ENCODE results near the gene NEK1. TPM values are rescaled to one million over a fixed set of nuclear protein-coding genes. Genes with fewer than 3 reads are reported as not detected.

Gene NEK1
- total and polyA plus RNA-seq, 2 of the 13 experiments (the other 11 are each of a cell fraction or from before 2014, with no cell fraction given), result 2.9 to 5.4 TPM

DNA sequence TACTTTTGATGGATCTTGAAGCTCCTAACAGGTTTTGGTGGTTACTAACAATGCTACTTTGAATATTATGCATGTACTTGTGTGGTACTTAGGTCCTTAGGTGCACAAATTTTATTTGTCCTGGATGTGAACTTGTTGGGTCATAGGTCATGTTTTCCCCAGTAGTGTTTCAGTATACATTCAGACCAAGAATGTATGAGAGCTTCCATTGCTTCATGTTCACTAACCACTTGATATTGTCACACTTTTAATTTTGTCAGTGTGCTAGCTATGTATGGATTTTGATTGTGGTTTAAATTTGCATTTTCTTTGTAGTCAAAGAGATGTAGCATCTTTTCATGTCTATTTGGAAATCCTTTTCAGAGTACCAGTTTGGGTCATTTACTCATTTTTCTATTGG is 40.2 kb upstream of the NEK1 start:
- H3K9ac ChIP-seq (ENCODE audit: insufficient read depth, low read depth, low read length), result no peak overlapping the region
- no peaks in the 10 kb centered on the region for H3K9me3 ChIP-seq (ENCODE audit: low read length)
- ChIA-PET POLR2A (no interaction called here), CTCF (ENCODE audit: low intra/inter-chr PET ratio, low total read pairs) (no interaction called here)
- H3K27me3 ChIP-seq (ENCODE audit: control insufficient read depth in 1 of 2, insufficient read depth in 2 of 2, low read length in 2 of 2), result no peaks in the 10 kb centered on the region
- peaks cover 14% of the 10 kb centered on the region for H3K79me2 ChIP-seq (ENCODE audit: insufficient read depth, low read length)
- in situ Hi-C loops (cut with HindIII; ENCODE audit: extremely low pct_ligation_motif_present, low pct_unique_long_range_greater_than_20kb), result no loop called here
- H3K4me1 ChIP-seq (ENCODE audit: insufficient read depth, low read length), result peaks cover 21% of the 10 kb centered on the region
- H3K36me3 ChIP-seq (replicated peaks in 1 of 2; ENCODE audit: control insufficient read depth in 1 of 2, insufficient read depth in 2 of 2, low read length in 2 of 2), result no peaks in the 10 kb centered on the region
- no TSS peak for BruUV-seq (replicated peaks)
- ATAC-seq, result no peak
- TF ChIP-seq ZNF260 (CRISPR knock-in tag; IDR thresholded peaks at IDR 0.05; ENCODE audit: borderline replicate concordance, low read depth), result no peak
- 0 out of 2 replicates have a peak, but pooled peaks have one; percentile 25 for TF ChIP-seq NR2F6 (IDR thresholded peaks at IDR 0.05)
- no peak for TF ChIP-seq NR2F6 (CRISPR knock-in tag; IDR thresholded peaks at IDR 0.05)
- no peak for TF ChIP-seq KDM3A (CRISPR knock-in tag; IDR thresholded peaks at IDR 0.05; ENCODE audit: low read depth)
- TF ChIP-seq, protein P1, sequence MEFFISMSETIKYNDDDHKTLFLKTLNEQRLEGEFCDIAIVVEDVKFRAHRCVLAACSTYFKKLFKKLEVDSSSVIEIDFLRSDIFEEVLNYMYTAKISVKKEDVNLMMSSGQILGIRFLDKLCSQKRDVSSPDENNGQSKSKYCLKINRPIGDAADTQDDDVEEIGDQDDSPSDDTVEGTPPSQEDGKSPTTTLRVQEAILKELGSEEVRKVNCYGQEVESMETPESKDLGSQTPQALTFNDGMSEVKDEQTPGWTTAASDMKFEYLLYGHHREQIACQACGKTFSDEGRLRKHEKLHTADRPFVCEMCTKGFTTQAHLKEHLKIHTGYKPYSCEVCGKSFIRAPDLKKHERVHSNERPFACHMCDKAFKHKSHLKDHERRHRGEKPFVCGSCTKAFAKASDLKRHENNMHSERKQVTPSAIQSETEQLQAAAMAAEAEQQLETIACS (CRISPR knock-in tag; IDR thresholded peaks at IDR 0.05), result no peak
- TF ChIP-seq FOXK2 (IDR thresholded peaks at IDR 0.05), result no peak
- TF ChIP-seq NONO (IDR thresholded peaks at IDR 0.05), result no peak
- TF ChIP-seq NONO (CRISPR knock-in tag; conservative IDR thresholded peaks at IDR 0.05), result no peak
- FAIRE-seq, result no peak
- H4K20me1 ChIP-seq (ENCODE audit: insufficient read depth, low read length), result 0 out of 2 replicates have a peak, but pooled peaks cover 3% of the 10 kb centered on the region
- no peak for DNase-seq (ENCODE audit: low spot score)
- no peak overlapping the region for H3K27ac ChIP-seq (ENCODE audit: extremely low read length, insufficient read depth, low read length)
- H3K4me2 ChIP-seq (ENCODE audit: low read depth, low read length), result no peak overlapping the region
- intact Hi-C loops (cut with micrococcal nuclease; ENCODE audit: unreplicated experiment), result no loop called here
- no peak overlapping the region for H2AFZ ChIP-seq (ENCODE audit: low read length)
- no peak overlapping the region for H3K4me3 ChIP-seq (replicated peaks in 1 of 3; ENCODE audit: insufficient read depth in 1 of 3, low read depth in 2 of 3, low read length in 3 of 3)

DNA sequence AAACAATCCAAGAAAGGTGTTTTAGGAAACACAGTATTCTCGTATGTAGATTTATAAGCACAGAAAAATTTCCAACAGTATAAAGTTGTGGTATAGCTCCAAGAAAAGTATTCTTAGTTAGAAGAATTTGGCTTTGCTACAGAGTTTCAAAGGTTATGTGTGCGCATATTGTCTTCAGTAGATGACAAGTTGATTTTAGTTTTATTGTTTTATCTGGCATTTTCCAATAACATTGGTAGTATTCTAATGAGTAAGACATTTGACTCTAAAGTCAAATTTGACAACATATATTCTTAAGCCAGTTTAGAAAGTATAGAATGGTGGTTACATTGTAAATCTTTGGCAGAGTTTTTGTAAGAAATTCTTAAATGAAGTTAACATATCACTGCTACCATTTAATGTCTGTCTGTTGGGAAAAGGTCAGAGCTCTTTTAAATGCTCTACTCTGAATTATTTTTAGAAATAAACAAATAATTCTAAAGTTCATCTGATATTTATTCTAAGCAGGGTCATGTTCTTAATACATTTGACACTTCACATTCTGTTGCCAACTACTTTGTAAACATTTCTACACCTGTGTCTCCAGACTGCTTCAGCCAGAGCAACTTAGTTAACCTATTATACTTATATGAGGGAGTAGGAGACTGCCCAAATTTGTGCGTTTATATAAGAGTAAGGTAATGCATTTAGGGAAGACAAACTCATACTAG is 38.0 kb upstream of the NEK1 start:
- intact Hi-C loops (cut with micrococcal nuclease; ENCODE audit: unreplicated experiment) (no loop called here), in situ Hi-C loops (cut with HindIII; ENCODE audit: extremely low pct_ligation_motif_present, low pct_unique_long_range_greater_than_20kb) (no loop called here)
- POLR2A ChIA-PET, result interaction anchor here (1.8 kb wide), 1 partner anchor 30 kb away, joined by 6 read pairs; the partner anchor contains the start of gene CLCN3
- no peak overlapping the region for H3K4me3 ChIP-seq (replicated peaks in 1 of 3; ENCODE audit: insufficient read depth in 1 of 3, low read depth in 2 of 3, low read length in 3 of 3)
- no peak for TF ChIP-seq FOSL2 (CRISPR knock-in tag; IDR thresholded peaks at IDR 0.05)
- TF ChIP-seq ZNF292 (CRISPR knock-in tag; IDR thresholded peaks at IDR 0.05; ENCODE audit: borderline replicate concordance, low read depth), result no peak
- TF ChIP-seq, protein P2, sequence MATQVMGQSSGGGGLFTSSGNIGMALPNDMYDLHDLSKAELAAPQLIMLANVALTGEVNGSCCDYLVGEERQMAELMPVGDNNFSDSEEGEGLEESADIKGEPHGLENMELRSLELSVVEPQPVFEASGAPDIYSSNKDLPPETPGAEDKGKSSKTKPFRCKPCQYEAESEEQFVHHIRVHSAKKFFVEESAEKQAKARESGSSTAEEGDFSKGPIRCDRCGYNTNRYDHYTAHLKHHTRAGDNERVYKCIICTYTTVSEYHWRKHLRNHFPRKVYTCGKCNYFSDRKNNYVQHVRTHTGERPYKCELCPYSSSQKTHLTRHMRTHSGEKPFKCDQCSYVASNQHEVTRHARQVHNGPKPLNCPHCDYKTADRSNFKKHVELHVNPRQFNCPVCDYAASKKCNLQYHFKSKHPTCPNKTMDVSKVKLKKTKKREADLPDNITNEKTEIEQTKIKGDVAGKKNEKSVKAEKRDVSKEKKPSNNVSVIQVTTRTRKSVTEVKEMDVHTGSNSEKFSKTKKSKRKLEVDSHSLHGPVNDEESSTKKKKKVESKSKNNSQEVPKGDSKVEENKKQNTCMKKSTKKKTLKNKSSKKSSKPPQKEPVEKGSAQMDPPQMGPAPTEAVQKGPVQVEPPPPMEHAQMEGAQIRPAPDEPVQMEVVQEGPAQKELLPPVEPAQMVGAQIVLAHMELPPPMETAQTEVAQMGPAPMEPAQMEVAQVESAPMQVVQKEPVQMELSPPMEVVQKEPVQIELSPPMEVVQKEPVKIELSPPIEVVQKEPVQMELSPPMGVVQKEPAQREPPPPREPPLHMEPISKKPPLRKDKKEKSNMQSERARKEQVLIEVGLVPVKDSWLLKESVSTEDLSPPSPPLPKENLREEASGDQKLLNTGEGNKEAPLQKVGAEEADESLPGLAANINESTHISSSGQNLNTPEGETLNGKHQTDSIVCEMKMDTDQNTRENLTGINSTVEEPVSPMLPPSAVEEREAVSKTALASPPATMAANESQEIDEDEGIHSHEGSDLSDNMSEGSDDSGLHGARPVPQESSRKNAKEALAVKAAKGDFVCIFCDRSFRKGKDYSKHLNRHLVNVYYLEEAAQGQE (IDR thresholded peaks at IDR 0.05; ENCODE audit: borderline replicate concordance in 1 of 2, low read depth in 1 of 2, low read length in 2 of 2), result no peak
- TF ChIP-seq HNF4G (IDR thresholded peaks at IDR 0.05; ENCODE audit: borderline replicate concordance, low read depth, low read length), result no peak
- no peak for TF ChIP-seq HNF4G (CRISPR knock-in tag; IDR thresholded peaks at IDR 0.05; ENCODE audit: borderline replicate concordance, low read depth)
- no peak for TF ChIP-seq ZNF17 (CRISPR knock-in tag; IDR thresholded peaks at IDR 0.05)
- TF ChIP-seq ZMYM3 (CRISPR knock-in tag; IDR thresholded peaks at IDR 0.05), result no peak
- no peak for TF ChIP-seq ZNF326 (CRISPR knock-in tag; IDR thresholded peaks at IDR 0.05; ENCODE audit: borderline replicate concordance)
- ATAC-seq (no peak), FAIRE-seq (no peak), DNase-seq (ENCODE audit: low spot score) (no peak)
- no peak overlapping the region for H3K27ac ChIP-seq (ENCODE audit: extremely low read length, insufficient read depth, low read length)
- CTCF ChIA-PET (ENCODE audit: low intra/inter-chr PET ratio, low total read pairs), result no interaction called here
- H4K20me1 ChIP-seq (ENCODE audit: insufficient read depth, low read length), result 0 out of 2 replicates have a peak, but pooled peaks cover 3% of the 10 kb centered on the region
- H2AFZ ChIP-seq (ENCODE audit: low read length), result no peak overlapping the region
- BruUV-seq (replicated peaks), result no TSS peak
- no peak overlapping the region for H3K9ac ChIP-seq (ENCODE audit: insufficient read depth, low read depth, low read length)
- no peaks in the 10 kb centered on the region for H3K27me3 ChIP-seq (ENCODE audit: control insufficient read depth in 1 of 2, insufficient read depth in 2 of 2, low read length in 2 of 2)
- WGBS (ENCODE audit: low lambda C conversion rate), result 76% methylated on average over 3 of the region's 3 CpGs
- no peaks in the 10 kb centered on the region for H3K36me3 ChIP-seq (replicated peaks in 1 of 2; ENCODE audit: control insufficient read depth in 1 of 2, insufficient read depth in 2 of 2, low read length in 2 of 2)
- H3K79me2 ChIP-seq (ENCODE audit: insufficient read depth, low read length), result peaks cover 8% of the 10 kb centered on the region
- H3K4me1 ChIP-seq (ENCODE audit: insufficient read depth, low read length), result peaks cover 20% of the 10 kb centered on the region
- no peaks in the 10 kb centered on the region for H3K9me3 ChIP-seq (ENCODE audit: low read length)
- no peak overlapping the region for H3K4me2 ChIP-seq (ENCODE audit: low read depth, low read length)

Measured in HepG2 (cell line).